PFSK-1 (cell line): Measurements from ENCODE around the gene ACYP1.

Experiments used
- FOXP2 ChIP-seq: optimal IDR thresholded peaks from 2 replicates; pipeline ENCODE3; 2011; ENCODE audit warnings: borderline replicate concordance, control low read depth, inconsistent platforms; ENCODE audit not compliant: insufficient read depth; ENCODE audit errors: extremely low read length, extremely low read depth
- POLR2AphosphoS5 ChIP-seq: IDR thresholded peaks from 2 replicates; pipeline ENCODE4 v1.6.1; 2012; ENCODE audit warnings: low read depth, mild to moderate bottlenecking, control low read depth, low read length, moderate library complexity
- SIN3A ChIP-seq: IDR thresholded peaks from 2 replicates; pipeline ENCODE4 v1.6.1; 2012; ENCODE audit warnings: mild to moderate bottlenecking, low read length, moderate library complexity, borderline replicate concordance; ENCODE audit not compliant: insufficient read depth
- TAF1 ChIP-seq: IDR thresholded peaks from 2 replicates; pipeline ENCODE4 v1.6.1; 2012; ENCODE audit warnings: low read length, control low read depth, borderline replicate concordance; ENCODE audit not compliant: insufficient read depth
- TF ChIP-seq, protein P1 (sequence below), 2 experiments: IDR thresholded peaks; 2 replicates each; pipeline versions ENCODE4 v1.6.1 to v1.8.0; 2011 to 2012; ENCODE audit warnings: low read depth in 2 of 2, low read length in 2 of 2, control low read depth in 1 of 2, inconsistent platforms in 1 of 2, mild to moderate bottlenecking in 1 of 2, moderate library complexity in 1 of 2; ENCODE audit not compliant: insufficient read depth in 1 of 2

Gene ACYP1

DNA sequence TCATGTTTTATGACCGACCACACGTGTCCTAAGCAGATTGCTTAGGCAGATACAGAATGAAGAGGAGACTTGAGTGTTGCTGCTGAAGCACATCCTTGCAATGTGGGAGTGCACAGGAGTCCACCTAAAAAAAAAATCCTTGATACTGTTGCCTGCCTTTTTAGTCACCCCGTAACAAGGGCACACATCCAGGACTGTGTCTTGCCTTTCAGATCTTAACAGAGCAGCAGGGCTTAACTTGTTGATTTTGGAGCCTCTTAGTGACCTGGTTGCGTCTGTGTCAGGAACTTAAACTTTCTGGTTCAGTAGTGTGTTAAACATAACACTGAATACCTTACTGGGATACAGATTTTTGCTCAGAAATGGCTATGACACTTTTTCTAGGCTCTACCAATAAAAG is 54.6 kb downstream of the ACYP1 start:
- TF ChIP-seq POLR2AphosphoS5 (no peak), SIN3A (no peak), FOXP2 (no peak), TAF1 (no peak)
- TF ChIP-seq, protein P1, sequence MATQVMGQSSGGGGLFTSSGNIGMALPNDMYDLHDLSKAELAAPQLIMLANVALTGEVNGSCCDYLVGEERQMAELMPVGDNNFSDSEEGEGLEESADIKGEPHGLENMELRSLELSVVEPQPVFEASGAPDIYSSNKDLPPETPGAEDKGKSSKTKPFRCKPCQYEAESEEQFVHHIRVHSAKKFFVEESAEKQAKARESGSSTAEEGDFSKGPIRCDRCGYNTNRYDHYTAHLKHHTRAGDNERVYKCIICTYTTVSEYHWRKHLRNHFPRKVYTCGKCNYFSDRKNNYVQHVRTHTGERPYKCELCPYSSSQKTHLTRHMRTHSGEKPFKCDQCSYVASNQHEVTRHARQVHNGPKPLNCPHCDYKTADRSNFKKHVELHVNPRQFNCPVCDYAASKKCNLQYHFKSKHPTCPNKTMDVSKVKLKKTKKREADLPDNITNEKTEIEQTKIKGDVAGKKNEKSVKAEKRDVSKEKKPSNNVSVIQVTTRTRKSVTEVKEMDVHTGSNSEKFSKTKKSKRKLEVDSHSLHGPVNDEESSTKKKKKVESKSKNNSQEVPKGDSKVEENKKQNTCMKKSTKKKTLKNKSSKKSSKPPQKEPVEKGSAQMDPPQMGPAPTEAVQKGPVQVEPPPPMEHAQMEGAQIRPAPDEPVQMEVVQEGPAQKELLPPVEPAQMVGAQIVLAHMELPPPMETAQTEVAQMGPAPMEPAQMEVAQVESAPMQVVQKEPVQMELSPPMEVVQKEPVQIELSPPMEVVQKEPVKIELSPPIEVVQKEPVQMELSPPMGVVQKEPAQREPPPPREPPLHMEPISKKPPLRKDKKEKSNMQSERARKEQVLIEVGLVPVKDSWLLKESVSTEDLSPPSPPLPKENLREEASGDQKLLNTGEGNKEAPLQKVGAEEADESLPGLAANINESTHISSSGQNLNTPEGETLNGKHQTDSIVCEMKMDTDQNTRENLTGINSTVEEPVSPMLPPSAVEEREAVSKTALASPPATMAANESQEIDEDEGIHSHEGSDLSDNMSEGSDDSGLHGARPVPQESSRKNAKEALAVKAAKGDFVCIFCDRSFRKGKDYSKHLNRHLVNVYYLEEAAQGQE (IDR thresholded peaks at IDR 0.05; ENCODE audit: insufficient read depth in 1 of 2, low read depth in 2 of 2, low read length in 2 of 2): no peak

DNA sequence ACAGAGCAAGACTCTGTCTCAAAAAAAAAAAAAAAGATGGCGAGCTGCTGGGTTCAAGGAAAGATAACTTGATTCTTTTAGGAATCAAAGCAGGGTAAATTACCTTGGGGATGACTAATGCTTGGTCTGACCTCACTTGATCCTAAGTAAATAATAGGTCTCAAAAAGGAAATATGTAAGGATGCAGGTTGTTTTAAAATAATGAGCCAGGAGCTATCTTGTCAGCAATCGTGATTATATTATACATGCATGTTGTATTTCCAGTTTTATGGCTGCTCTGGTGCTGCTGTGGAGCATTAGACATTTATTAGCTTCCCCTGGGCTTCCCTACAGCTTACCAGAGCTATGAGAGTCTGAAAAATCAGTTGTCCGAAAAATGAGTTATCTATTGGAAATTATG is 58.5 kb downstream of the ACYP1 start:
- no peak for TF ChIP-seq TAF1

DNA sequence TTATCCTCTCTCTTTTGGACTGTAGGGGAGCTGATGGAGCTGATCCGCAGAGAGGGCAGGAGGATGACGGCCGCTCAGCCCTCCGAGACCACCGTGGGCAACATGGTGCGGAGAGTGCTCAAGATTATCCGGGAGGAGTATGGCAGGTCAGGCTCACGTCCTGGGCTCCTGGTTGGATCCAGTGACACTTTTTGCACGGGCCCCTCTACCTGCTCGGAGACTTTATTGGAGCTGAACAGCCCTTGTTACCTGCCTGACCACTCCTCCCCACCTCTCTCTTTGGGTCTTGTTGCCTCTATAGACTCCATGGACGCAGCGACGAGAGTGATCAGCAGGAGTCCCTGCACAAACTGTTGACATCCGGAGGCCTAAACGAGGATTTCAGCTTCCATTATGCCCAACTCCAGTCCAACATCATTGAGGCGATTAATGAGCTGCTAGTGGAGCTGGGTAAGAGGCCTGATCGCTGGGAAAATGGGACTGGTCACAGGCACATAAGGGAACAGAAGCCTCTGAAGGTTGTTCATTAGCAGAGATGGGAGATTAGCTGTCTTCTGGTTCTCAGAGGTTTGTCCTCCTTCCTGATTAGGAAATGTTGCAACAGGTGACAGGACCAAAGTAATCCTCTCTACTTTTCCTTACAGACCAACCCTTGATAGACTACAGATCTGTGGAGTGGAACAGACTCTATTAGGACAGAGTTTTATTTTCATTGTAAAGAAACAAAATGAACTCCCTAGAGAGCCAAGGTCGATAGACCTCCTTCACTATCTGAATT is 60.4 kb downstream of the ACYP1 start:
- TF ChIP-seq TAF1: no peak
- TF ChIP-seq SIN3A: no peak
- TF ChIP-seq POLR2AphosphoS5: no peak
- TF ChIP-seq FOXP2: no peak
- TF ChIP-seq, protein P1 (IDR thresholded peaks at IDR 0.05; ENCODE audit: insufficient read depth in 1 of 2, low read depth in 2 of 2, low read length in 2 of 2): no peak
